K562 (cell line): Measurements from ENCODE around the gene SERPINE1. TPM values are rescaled to one million over a fixed set of nuclear protein-coding genes. Genes with fewer than 3 reads are reported as not detected.
A peak's percentile ranks its signal among the peaks of the same experiment; 100 is the strongest.

Source experiments
- ATAC-seq: fragments of 200-7000 bp; cut with Tn5 transposase; 3 replicates; pipeline ENCODE4 v1.9.1; 2020; ENCODE audit warnings: moderate library complexity
- BruUV-seq: library from RNA; stranded (reverse); fragments of 400-500 nt; replicated peaks from 2 replicates; lab custom pipeline; 2021; lab: Mats Ljungman, UMichigan
- CTCF ChIA-PET: fragments of 300-600 bp; formaldehyde crosslinking; extraction: SDS; loops from one replicate; lab custom pipeline; 2021; ENCODE audit warnings: low intra/inter-chr PET ratio; lab: Yijun Ruan, JAX
- POLR2A ChIA-PET: fragments of 300-600, 350-650 bp; sonication (Branson Sonifier 250); formaldehyde crosslinking; extraction: SDS; loops from one replicate; lab custom pipeline; 2021; ENCODE audit warnings: antibody characterized with exemption, inconsistent platforms; lab: Yijun Ruan, JAX
- DNase-seq, 4 experiments: peaks; one replicate each; pipeline versions ENCODE4 v3.0.0 to v3.0.0-alpha.2; 2011 to 2018; ENCODE audit warnings: low spot score in 3 of 4, mixed read lengths in 3 of 4; ENCODE audit errors: extremely low read depth in 1 of 4
- FAIRE-seq: peaks from 2 replicates; lab custom pipeline; 2011; peaks lifted over from hg19 to GRCh38; lab: Jason Lieb, UNC
- H2AFZ ChIP-seq: 2 replicates; pipeline ENCODE4 v1.6.0; 2011; ENCODE audit warnings: low read depth, low read length, control low read depth, inconsistent platforms
- H3K27ac ChIP-seq: fragments of 200-600 bp; 3 replicates; pipeline ENCODE4 v1.8.0; 2011; ENCODE audit warnings: low read depth, mild to moderate bottlenecking, control low read depth, inconsistent platforms, low read length, moderate library complexity, mixed read lengths; ENCODE audit errors: extremely low read depth
- H3K27me3 ChIP-seq, 2 experiments: fragments of 300-600 bp in 1 of 2; 2 replicates in 1 of 2; 3 replicates in 1 of 2; pipeline versions ENCODE4 v1.6.0 to v1.8.0; 2011; ENCODE audit warnings: inconsistent platforms in 2 of 2, low read length in 2 of 2, mild to moderate bottlenecking in 1 of 2, mixed read lengths in 1 of 2, moderate library complexity in 1 of 2; ENCODE audit not compliant: control insufficient read depth in 2 of 2, insufficient read depth in 2 of 2
- H3K36me3 ChIP-seq: fragments of 300-600 bp; 3 replicates; pipeline ENCODE4 v1.8.0; 2011; ENCODE audit warnings: mild to moderate bottlenecking, low read length, inconsistent platforms; ENCODE audit not compliant: control insufficient read depth, insufficient read depth
- H3K4me1 ChIP-seq, 2 experiments: fragments of 200-600 bp in 1 of 2; replicated peaks in 1 of 2; 2 replicates in 1 of 2; 3 replicates in 1 of 2; pipeline versions ENCODE4 v1.5.1 to v1.8.0; 2011; ENCODE audit warnings: inconsistent platforms in 2 of 2, low read length in 2 of 2, mild to moderate bottlenecking in 1 of 2, mixed read lengths in 1 of 2, moderate library complexity in 1 of 2; ENCODE audit not compliant: control insufficient read depth in 2 of 2, insufficient read depth in 2 of 2
- H3K4me2 ChIP-seq: 2 replicates; pipeline ENCODE4 v1.6.1; 2011; ENCODE audit warnings: low read length, control low read depth, inconsistent platforms, mixed read lengths; ENCODE audit not compliant: insufficient read depth
- H3K4me3 ChIP-seq: fragments of 200-600 bp; sonication (generic), shearing (Covaris generic); 2 replicates; pipeline ENCODE4 v1.5.1; 2016; ENCODE audit warnings: control low read depth, inconsistent platforms
- H3K79me2 ChIP-seq: fragments of 200-600 bp; 3 replicates; pipeline ENCODE4 v1.8.0; 2011; ENCODE audit warnings: low read length, inconsistent platforms; ENCODE audit not compliant: control insufficient read depth, insufficient read depth
- H3K9ac ChIP-seq, 2 experiments: 2 replicates each; pipeline versions ENCODE4 v1.6.0 to v1.6.1; 2011; ENCODE audit warnings: low read depth in 2 of 2, low read length in 2 of 2, control low read depth in 1 of 2, inconsistent platforms in 1 of 2, mild to moderate bottlenecking in 1 of 2, mixed read lengths in 1 of 2; ENCODE audit not compliant: insufficient read depth in 1 of 2
- H3K9me1 ChIP-seq: one replicate; pipeline ENCODE4 v1.6.0; 2011; ENCODE audit warnings: inconsistent platforms, mild to moderate bottlenecking, low read length, moderate library complexity; ENCODE audit not compliant: control insufficient read depth, insufficient read depth
- H3K9me3 ChIP-seq: replicated peaks from 2 replicates; pipeline ENCODE4 v1.5.1; 2011; ENCODE audit warnings: low read depth, low read length, inconsistent platforms; ENCODE audit not compliant: control insufficient read depth, insufficient read depth
- H4K20me1 ChIP-seq: replicated peaks from 2 replicates; pipeline ENCODE4 v1.6.1; 2011; ENCODE audit warnings: low read length, inconsistent platforms, mixed read lengths; ENCODE audit not compliant: control insufficient read depth, insufficient read depth
- BRD9 ChIP-seq: fragments of 450-650 bp; IDR thresholded peaks from 2 replicates; pipeline ENCODE4 v1.6.1; 2018; ENCODE audit warnings: low read depth; ENCODE audit not compliant: partially characterized antibody
- FOXK1 ChIP-seq: sonication (generic); formaldehyde crosslinking; IDR thresholded peaks from 2 replicates; pipeline ENCODE4 v1.8.0; 2022; ENCODE audit warnings: missing genetic modification reagents, mild to moderate bottlenecking, borderline replicate concordance
- FOXK2 ChIP-seq, 2 experiments: fragments of 450-650 bp; IDR thresholded peaks in 1 of 2; conservative IDR thresholded peaks in 1 of 2; 2 replicates each; pipeline ENCODE4 v1.6.1; 2016; ENCODE audit warnings: low read depth in 2 of 2, mild to moderate bottlenecking in 1 of 2
- MAFK ChIP-seq: IDR thresholded peaks from 2 replicates; pipeline ENCODE4 v1.6.1; 2011; ENCODE audit warnings: low read length, improper control_type of control experiment
- MXI1 ChIP-seq: IDR thresholded peaks from 2 replicates; pipeline ENCODE4 v1.6.1; 2011; ENCODE audit warnings: low read depth, mild to moderate bottlenecking, improper control_type of control experiment, low read length
- NFIC ChIP-seq: fragments of 450-650 bp; IDR thresholded peaks from 2 replicates; pipeline ENCODE4 v1.6.1; 2017; ENCODE audit warnings: mild to moderate bottlenecking, inconsistent platforms
- PYGO2 ChIP-seq: fragments of 450-650 bp; IDR thresholded peaks from 2 replicates; pipeline ENCODE4 v1.6.1; 2016; ENCODE audit warnings: mild to moderate bottlenecking, missing genetic modification characterization, moderate library complexity, missing compliant biosample characterization
- RAD51 ChIP-seq: fragments of 450-650 bp; IDR thresholded peaks from 2 replicates; pipeline ENCODE4 v1.7.1; 2016; ENCODE audit warnings: low read depth, mild to moderate bottlenecking, borderline replicate concordance
- TARDBP ChIP-seq: fragments of 450-650 bp; IDR thresholded peaks from 2 replicates; pipeline ENCODE4 v1.6.1; 2016
- TBL1XR1 ChIP-seq, 2 experiments: IDR thresholded peaks; 2 replicates each; pipeline ENCODE4 v1.6.1; 2012; ENCODE audit warnings: improper control_type of control experiment in 2 of 2, low read length in 2 of 2, mild to moderate bottlenecking in 1 of 2
- WGBS: fragments of 100-300 bp; shearing (Covaris generic); methylation state at CpG from one replicate; pipeline ENCODE4 v1.1.6; 2016; ENCODE audit warnings: low coverage, mixed read lengths; ENCODE audit not compliant: insufficient coverage; ENCODE audit errors: missing lambda C conversion rate; 5-methylcytosine and 5-hydroxymethylcytosine counted together
- in situ Hi-C: fragments of 300-500 bp; cut with MboI; formaldehyde crosslinking; loops from 4 replicates; pipeline ENCODE4 v1.15.0; 2018; ENCODE audit warnings: inconsistent platforms, mixed read lengths
- intact Hi-C: fragments of 100-400 bp; cut with micrococcal nuclease; formaldehyde crosslinking; loops from 2 replicates; pipeline ENCODE4 v1.14.2; 2022
- polyA plus RNA-seq, 8 experiments: library from polyadenylated mRNA; depleted of rRNA in 4 of 8; stranded (reverse) in 5 of 8; unstranded in 3 of 8; fragments of >200 nt; fragmentation: Nextera tagmentation in 2 of 8; fragmentation: Illumina TruSeq in 1 of 8; extraction: Ambion mirVana in 2 of 8; extraction: Trizol in 1 of 8; gene quantifications; 2 replicates each; pipeline versions ENCODE4 v1.2.1 to v1.2.3, GENCODE V29; 2011 to 2014; ENCODE audit warnings: inconsistent platforms in 1 of 8, missing spikeins in 1 of 8
- total RNA-seq, 7 experiments: library from RNA; depleted of rRNA in 6 of 7; stranded (reverse); fragments of >200 nt in 6 of 7; fragmentation: Illumina TruSeq in 2 of 7; extraction: Trizol in 2 of 7; gene quantifications; 2 replicates each; pipeline versions ENCODE4 v1.2.1 to v1.2.3, GENCODE V29; 2011 to 2021; ENCODE audit warnings: low replicate concordance in 1 of 7
- TF ChIP-seq, protein P1 (sequence below), 3 experiments: IDR thresholded peaks in 2 of 3; conservative IDR thresholded peaks in 1 of 3; 2 replicates each; pipeline ENCODE4 v1.5.1; 2011 to 2012; ENCODE audit warnings: low read length in 3 of 3, mild to moderate bottlenecking in 3 of 3, control low read depth in 2 of 3, improper control_type of control experiment in 1 of 3, inconsistent platforms in 1 of 3, low read depth in 1 of 3, mixed read lengths in 1 of 3, moderate library complexity in 1 of 3; ENCODE audit not compliant: insufficient read depth in 2 of 3
- TF ChIP-seq, protein P2 (sequence below): sonication (generic); formaldehyde crosslinking; IDR thresholded peaks from 2 replicates; pipeline ENCODE4 v1.8.0; 2022; ENCODE audit warnings: missing genetic modification reagents, mild to moderate bottlenecking, borderline replicate concordance
- TF ChIP-seq, protein P3 (sequence below), 2 experiments: fragments of 150-350 bp in 1 of 2; IDR thresholded peaks; 2 replicates each; pipeline ENCODE4 v1.6.1; 2012 to 2016; ENCODE audit warnings: low read depth in 2 of 2, low read length in 2 of 2, mild to moderate bottlenecking in 1 of 2, moderate library complexity in 1 of 2

The SERPINE1 gene
- total and polyA plus RNA-seq, 9 of the 15 experiments (the other 6 are each of a cell fraction or from before 2014, with no cell fraction given) = 0.22 to 4.8 (median 0.91) TPM

DNA sequence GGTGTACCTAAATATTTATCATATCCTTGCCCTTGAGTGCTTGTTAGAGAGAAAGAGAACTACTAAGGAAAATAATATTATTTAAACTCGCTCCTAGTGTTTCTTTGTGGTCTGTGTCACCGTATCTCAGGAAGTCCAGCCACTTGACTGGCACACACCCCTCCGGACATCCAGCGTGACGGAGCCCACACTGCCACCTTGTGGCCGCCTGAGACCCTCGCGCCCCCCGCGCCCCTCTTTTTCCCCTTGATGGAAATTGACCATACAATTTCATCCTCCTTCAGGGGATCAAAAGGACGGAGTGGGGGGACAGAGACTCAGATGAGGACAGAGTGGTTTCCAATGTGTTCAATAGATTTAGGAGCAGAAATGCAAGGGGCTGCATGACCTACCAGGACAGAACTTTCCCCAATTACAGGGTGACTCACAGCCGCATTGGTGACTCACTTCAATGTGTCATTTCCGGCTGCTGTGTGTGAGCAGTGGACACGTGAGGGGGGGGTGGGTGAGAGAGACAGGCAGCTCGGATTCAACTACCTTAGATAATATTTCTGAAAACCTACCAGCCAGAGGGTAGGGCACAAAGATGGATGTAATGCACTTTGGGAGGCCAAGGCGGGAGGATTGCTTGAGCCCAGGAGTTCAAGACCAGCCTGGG, 11.4 kb downstream of the SERPINE1 start:
- Histone ChIP-seq H3K9me1 (no peaks in the 10 kb centered on the region), H4K20me1 (no peaks in the 10 kb centered on the region), H3K4me3 (peak overlapping the region; percentile 33), H3K9me3 (no peaks in the 10 kb centered on the region), H3K4me1 (peaks cover 24 to 45% of the 10 kb centered on the region in 2 experiments), H3K79me2 (no peaks in the 10 kb centered on the region), H2AFZ (peak overlapping the region; percentile 98), H3K36me3 (no peaks in the 10 kb centered on the region), H3K27me3 (no peaks in the 10 kb centered on the region), H3K9ac (peak overlapping the region; percentile 57 to 79), H3K4me2 (peak overlapping the region; percentile 84), H3K27ac (peak overlapping the region; percentile 98)
- POLR2A ChIA-PET = interaction anchor here (0.6 to 1.9 kb wide), 7 partner anchors 8 to 259 kb away, joined by 3 to 10 read pairs (median 3); partner anchors contain the start of genes PLOD3 and SERPINE1
- peak; percentile 91 to 98 (median 94) for DNase-seq
- WGBS = 0% methylated on average over 16 of the region's 16 CpGs
- in situ Hi-C loops = no loop called here
- ATAC-seq = peak; percentile 97
- intact Hi-C loops = loop anchor here (1.0 to 2.0 kb wide), 3 partner anchors 38 to 242 kb away; no protein-coding TSS in a partner anchor
- CTCF ChIA-PET = interaction anchor here (0.6 to 1.2 kb wide), 8 partner anchors 11 to 243 kb away, joined by 3 to 6 read pairs (median 3); partner anchors contain the start of gene SERPINE1
- no TSS peak for BruUV-seq
- peak; percentile 98 for FAIRE-seq
- TF ChIP-seq MAFK (peak; percentile 42; the same call in 1 of the 2 replicates), TBL1XR1 (IDR thresholded peaks at IDR 0.05; ENCODE audit: low read length in 2 of 2) (peak; percentile 23 to 84; a peak in 3 of 4 replicates), BRD9 (peak; percentile 100), MXI1 (peak; percentile 80), FOXK1 (CRISPR knock-in tag) (no peak), PYGO2 (tag) (no peak), RAD51 (peak; percentile 90), NFIC (peak; percentile 66), FOXK2 (conservative IDR thresholded peaks at IDR 0.05 in 1 of 2, IDR thresholded peaks at IDR 0.05 in 1 of 2; ENCODE audit: low read depth in 2 of 2) (peak; percentile 75), TARDBP (peak; percentile 70; the same call in 1 of the 2 replicates)
- TF ChIP-seq, protein P1, sequence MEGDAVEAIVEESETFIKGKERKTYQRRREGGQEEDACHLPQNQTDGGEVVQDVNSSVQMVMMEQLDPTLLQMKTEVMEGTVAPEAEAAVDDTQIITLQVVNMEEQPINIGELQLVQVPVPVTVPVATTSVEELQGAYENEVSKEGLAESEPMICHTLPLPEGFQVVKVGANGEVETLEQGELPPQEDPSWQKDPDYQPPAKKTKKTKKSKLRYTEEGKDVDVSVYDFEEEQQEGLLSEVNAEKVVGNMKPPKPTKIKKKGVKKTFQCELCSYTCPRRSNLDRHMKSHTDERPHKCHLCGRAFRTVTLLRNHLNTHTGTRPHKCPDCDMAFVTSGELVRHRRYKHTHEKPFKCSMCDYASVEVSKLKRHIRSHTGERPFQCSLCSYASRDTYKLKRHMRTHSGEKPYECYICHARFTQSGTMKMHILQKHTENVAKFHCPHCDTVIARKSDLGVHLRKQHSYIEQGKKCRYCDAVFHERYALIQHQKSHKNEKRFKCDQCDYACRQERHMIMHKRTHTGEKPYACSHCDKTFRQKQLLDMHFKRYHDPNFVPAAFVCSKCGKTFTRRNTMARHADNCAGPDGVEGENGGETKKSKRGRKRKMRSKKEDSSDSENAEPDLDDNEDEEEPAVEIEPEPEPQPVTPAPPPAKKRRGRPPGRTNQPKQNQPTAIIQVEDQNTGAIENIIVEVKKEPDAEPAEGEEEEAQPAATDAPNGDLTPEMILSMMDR (IDR thresholded peaks at IDR 0.05 in 2 of 3, conservative IDR thresholded peaks at IDR 0.05 in 1 of 3; ENCODE audit: insufficient read depth in 2 of 3, low read depth in 1 of 3, low read length in 3 of 3) = peak; percentile 86 to 98 (median 89)
- TF ChIP-seq, protein P2, sequence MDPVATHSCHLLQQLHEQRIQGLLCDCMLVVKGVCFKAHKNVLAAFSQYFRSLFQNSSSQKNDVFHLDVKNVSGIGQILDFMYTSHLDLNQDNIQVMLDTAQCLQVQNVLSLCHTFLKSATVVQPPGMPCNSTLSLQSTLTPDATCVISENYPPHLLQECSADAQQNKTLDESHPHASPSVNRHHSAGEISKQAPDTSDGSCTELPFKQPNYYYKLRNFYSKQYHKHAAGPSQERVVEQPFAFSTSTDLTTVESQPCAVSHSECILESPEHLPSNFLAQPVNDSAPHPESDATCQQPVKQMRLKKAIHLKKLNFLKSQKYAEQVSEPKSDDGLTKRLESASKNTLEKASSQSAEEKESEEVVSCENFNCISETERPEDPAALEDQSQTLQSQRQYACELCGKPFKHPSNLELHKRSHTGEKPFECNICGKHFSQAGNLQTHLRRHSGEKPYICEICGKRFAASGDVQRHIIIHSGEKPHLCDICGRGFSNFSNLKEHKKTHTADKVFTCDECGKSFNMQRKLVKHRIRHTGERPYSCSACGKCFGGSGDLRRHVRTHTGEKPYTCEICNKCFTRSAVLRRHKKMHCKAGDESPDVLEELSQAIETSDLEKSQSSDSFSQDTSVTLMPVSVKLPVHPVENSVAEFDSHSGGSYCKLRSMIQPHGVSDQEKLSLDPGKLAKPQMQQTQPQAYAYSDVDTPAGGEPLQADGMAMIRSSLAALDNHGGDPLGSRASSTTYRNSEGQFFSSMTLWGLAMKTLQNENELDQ (CRISPR knock-in tag) = no peak
- TF ChIP-seq, protein P3, sequence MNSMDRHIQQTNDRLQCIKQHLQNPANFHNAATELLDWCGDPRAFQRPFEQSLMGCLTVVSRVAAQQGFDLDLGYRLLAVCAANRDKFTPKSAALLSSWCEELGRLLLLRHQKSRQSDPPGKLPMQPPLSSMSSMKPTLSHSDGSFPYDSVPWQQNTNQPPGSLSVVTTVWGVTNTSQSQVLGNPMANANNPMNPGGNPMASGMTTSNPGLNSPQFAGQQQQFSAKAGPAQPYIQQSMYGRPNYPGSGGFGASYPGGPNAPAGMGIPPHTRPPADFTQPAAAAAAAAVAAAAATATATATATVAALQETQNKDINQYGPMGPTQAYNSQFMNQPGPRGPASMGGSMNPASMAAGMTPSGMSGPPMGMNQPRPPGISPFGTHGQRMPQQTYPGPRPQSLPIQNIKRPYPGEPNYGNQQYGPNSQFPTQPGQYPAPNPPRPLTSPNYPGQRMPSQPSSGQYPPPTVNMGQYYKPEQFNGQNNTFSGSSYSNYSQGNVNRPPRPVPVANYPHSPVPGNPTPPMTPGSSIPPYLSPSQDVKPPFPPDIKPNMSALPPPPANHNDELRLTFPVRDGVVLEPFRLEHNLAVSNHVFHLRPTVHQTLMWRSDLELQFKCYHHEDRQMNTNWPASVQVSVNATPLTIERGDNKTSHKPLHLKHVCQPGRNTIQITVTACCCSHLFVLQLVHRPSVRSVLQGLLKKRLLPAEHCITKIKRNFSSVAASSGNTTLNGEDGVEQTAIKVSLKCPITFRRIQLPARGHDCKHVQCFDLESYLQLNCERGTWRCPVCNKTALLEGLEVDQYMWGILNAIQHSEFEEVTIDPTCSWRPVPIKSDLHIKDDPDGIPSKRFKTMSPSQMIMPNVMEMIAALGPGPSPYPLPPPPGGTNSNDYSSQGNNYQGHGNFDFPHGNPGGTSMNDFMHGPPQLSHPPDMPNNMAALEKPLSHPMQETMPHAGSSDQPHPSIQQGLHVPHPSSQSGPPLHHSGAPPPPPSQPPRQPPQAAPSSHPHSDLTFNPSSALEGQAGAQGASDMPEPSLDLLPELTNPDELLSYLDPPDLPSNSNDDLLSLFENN (IDR thresholded peaks at IDR 0.05; ENCODE audit: low read depth in 2 of 2, low read length in 2 of 2) = 0 out of 4 replicates have a peak, but pooled peaks of 1 of the 2 experiments have one; percentile 60
